Urinary bladder (tissue), 4 donors: Measurements from ENCODE around the gene MYO19. TPM values are rescaled to one million over a fixed set of nuclear protein-coding genes. Genes with fewer than 3 reads are reported as not detected.

Experiments
- DNase-seq: peaks from one replicate; pipeline ENCODE4 v3.0.0-alpha.2; 2015; ENCODE audit errors: extremely low spot score
- H3K27ac ChIP-seq: one replicate; pipeline ENCODE4 v1.5.1; 2013; ENCODE audit warnings: low read depth, mild to moderate bottlenecking, moderate library complexity
- H3K36me3 ChIP-seq: one replicate; pipeline ENCODE4 v1.6.1; 2013; ENCODE audit warnings: mild to moderate bottlenecking, moderate library complexity; ENCODE audit not compliant: insufficient read depth
- H3K4me1 ChIP-seq: one replicate; pipeline ENCODE4 v1.6.1; 2013; ENCODE audit warnings: mild to moderate bottlenecking, moderate library complexity; ENCODE audit not compliant: insufficient read depth
- H3K4me3 ChIP-seq: one replicate; pipeline ENCODE4 v1.5.1; 2013; ENCODE audit warnings: low read depth, low read length
- WGBS: extraction: QIAGEN DNeasy Blood & Tissue Kit; methylation state at CpG from one replicate; pipeline ENCODE4 v1.1.7; 2013; 5-methylcytosine and 5-hydroxymethylcytosine counted together
- polyA plus RNA-seq: library from polyadenylated mRNA; stranded (reverse); fragments of 200-250 nt; gene quantifications from one replicate; pipeline ENCODE4 v1.2.3, GENCODE V29; 2013
- total RNA-seq: library from RNA; depleted of rRNA; stranded (reverse); fragments of >200 nt; gene quantifications from one replicate; pipeline ENCODE4 v1.2.3, GENCODE V29; 2014
- donor health status: healthy with polysubstance abuse.
- donor health status: healthy.

Gene MYO19, protein sequence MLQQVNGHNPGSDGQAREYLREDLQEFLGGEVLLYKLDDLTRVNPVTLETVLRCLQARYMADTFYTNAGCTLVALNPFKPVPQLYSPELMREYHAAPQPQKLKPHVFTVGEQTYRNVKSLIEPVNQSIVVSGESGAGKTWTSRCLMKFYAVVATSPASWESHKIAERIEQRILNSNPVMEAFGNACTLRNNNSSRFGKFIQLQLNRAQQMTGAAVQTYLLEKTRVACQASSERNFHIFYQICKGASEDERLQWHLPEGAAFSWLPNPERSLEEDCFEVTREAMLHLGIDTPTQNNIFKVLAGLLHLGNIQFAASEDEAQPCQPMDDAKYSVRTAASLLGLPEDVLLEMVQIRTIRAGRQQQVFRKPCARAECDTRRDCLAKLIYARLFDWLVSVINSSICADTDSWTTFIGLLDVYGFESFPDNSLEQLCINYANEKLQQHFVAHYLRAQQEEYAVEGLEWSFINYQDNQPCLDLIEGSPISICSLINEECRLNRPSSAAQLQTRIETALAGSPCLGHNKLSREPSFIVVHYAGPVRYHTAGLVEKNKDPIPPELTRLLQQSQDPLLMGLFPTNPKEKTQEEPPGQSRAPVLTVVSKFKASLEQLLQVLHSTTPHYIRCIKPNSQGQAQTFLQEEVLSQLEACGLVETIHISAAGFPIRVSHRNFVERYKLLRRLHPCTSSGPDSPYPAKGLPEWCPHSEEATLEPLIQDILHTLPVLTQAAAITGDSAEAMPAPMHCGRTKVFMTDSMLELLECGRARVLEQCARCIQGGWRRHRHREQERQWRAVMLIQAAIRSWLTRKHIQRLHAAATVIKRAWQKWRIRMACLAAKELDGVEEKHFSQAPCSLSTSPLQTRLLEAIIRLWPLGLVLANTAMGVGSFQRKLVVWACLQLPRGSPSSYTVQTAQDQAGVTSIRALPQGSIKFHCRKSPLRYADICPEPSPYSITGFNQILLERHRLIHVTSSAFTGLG
- total RNA-seq (48.5 TPM), polyA plus RNA-seq (20.2 TPM)

DNA sequence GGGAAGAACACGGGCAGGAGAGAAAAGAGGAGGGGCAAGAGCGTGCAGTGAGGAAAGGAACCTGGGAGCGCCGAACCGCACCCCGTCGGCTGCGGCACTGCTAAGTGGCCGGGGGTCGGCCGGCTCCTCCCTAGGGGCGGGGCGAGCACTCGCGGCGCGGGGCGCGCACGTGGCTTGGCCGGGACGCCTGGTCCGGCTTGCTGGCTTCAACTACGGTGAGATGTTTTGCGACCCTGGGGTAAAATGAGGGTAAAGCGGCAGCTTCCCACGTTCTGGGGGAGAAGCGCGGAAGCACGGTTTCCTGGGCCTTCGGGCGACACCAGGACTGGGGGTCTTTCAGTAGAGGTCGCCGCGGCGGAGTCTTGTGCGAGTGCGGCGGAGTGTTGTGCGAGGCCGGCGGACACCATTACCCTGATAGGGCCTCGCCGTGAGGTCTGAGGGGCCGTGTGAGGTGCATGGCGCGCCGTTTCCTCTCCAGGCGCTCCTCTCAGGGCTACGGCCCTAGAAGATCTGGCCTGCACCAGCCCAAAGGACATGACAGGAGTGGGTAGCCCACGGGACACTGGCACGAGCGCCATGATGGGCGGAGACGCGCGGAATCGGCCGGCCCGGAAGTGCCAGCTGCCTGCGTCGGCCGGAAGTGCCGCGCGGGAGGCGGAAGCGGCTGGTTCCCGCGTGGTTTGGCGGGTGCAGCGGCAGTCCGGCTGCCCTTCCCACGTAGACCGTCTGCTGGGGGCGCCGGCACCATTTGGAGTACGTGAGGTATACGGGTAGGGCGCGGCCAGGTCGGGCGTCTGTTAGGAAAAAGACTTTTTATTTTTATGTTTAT lies at the start of gene MYO19, which contains the start of gene PIGW:
Gene MYO19 (minus strand): TSS at position 29 of the 829 bp plus-strand sequence. CDS start 2,330 bp downstream, outside the sequence.
Gene PIGW (plus strand): TSS at position 148 of the 829 bp plus-strand sequence. CDS start 2,115 bp downstream, outside the sequence.
- Histone ChIP-seq H3K36me3 (no peaks in the 10 kb centered on the region), H3K4me1 (no peaks in the 10 kb centered on the region), H3K27ac (peak within 1 kb of the TSS; percentile 96), H3K4me3 (peak within 1 kb of the TSS; percentile 63)
- under 1% methylated on average over 83 of the region's 83 CpGs for WGBS
- DNase-seq, result no peak

DNA sequence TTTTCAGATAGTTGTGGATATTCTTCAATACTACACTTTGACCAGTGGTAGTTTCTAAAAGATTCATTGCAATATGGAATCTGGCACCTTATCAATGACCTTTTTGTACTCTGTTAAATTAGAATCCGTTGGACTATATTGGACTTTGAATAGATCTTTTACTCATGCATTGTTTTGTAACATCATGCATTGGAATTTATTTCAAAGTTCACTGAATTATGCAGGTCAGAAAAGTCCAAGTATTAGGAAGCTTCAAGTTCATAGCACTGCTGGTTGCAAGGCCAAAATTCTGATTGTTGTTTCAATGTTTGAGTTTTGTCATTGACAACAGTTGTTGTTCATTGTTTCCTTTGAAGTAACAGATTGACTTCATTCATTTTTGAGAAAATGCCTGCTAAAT lies 49.1 kb upstream of the MYO19 start:
- Histone ChIP-seq H3K36me3 (peaks cover 2% of the 10 kb centered on the region), H3K4me1 (no peaks in the 10 kb centered on the region), H3K4me3 (no peak overlapping the region), H3K27ac (no peak overlapping the region)
- 64% methylated on average over 1 of the region's 1 CpG for WGBS
- no peak for DNase-seq

DNA sequence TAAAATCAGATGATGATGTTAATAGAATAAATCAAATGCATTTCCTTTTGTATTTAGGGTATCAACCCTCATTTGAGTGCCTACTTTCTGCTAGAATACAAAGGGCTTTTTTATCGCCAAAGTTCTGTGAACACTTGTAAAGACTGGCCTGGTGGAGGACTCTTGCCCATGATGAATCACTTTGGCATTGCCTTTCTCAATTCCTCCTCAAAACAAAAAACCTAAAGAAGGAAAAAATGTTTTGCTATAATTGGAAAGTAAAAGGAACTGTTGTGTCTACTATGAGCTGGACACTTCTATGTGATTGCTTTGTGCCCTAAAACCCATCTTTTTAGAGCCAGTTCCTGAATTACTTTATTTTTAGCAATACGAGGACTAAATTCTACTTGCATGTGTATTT lies 44.0 kb upstream of the MYO19 start:
- Histone ChIP-seq H3K36me3 (peaks cover 2% of the 10 kb centered on the region), H3K4me1 (no peaks in the 10 kb centered on the region), H3K4me3 (no peak overlapping the region), H3K27ac (no peak overlapping the region)
- no peak for DNase-seq
- 87% methylated on average over 2 of the region's 2 CpGs for WGBS

DNA sequence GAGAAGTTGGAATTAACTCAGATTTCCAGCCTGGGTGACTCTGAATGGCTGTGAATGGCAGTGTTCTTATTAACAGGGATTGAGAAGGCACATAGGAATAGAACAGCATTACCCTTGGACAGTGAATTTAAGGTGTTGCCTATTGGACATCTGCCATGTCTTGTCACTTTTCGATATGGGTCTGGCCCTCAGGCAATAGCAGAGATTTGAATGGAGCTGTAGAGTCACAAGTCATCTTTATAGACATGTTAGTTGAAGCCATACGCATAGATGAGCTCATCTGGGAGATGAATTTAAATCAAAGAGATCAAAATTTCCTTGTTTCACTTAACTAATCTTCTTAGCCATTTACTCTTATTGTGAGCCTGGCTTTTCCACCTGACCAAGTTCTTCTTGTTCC lies 42.1 kb upstream of the MYO19 start:
- no peak overlapping the region for H3K27ac ChIP-seq
- 85% methylated on average over 2 of the region's 2 CpGs for WGBS
- H3K4me3 ChIP-seq, result no peak overlapping the region
- no peak for DNase-seq
- H3K4me1 ChIP-seq, result no peaks in the 10 kb centered on the region
- peaks cover 2% of the 10 kb centered on the region for H3K36me3 ChIP-seq

DNA sequence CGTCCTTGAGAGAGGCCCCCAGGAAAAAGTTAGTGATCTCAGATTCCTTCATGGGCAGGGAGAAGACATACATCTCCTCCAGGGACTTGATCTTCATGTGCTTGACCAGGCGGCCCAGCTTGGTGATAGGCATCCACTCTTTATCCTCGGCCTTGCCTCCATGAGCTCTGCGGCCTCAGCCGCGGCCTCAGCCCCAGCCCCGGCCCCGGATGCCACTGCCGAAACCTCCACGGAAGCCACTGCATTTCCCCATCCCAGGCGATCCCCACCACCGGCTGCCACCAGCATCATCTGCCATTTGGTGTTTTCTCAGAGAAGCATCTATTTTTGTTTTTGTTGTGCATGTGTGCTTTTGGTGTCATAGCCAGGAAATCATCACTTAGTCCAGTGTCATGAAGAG lies 40.4 kb upstream of the MYO19 start:
- no peak overlapping the region for H3K27ac ChIP-seq
- H3K4me1 ChIP-seq, result no peaks in the 10 kb centered on the region
- H3K4me3 ChIP-seq, result no peak overlapping the region
- no peak for DNase-seq
- peaks cover 2% of the 10 kb centered on the region for H3K36me3 ChIP-seq
- 95% methylated on average over 12 of the region's 12 CpGs for WGBS

DNA sequence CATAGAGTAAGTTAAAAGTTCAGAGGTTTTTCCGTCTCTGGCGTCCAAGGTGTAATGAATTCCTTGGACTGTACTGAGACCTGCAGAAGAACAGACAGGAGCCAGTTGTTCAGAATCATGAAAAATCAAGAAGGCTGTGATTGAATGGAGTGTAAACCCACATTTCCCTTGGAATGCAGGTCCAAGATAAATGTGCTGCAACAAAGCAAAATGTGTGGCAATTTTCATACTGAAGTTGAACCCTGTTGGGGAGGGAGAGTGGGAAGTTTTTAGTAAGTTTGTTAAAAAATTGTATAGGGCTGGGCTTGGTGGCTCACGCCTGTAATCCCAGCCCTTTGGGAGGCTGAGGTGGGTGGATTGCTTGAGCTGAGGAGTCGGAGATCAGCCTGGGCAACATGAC lies 31.4 kb upstream of the MYO19 start:
- Histone ChIP-seq H3K4me1 (no peaks in the 10 kb centered on the region), H3K36me3 (peaks cover 9% of the 10 kb centered on the region), H3K27ac (no peak overlapping the region), H3K4me3 (no peak overlapping the region)
- 94% methylated on average over 4 of the region's 4 CpGs for WGBS
- no peak for DNase-seq

DNA sequence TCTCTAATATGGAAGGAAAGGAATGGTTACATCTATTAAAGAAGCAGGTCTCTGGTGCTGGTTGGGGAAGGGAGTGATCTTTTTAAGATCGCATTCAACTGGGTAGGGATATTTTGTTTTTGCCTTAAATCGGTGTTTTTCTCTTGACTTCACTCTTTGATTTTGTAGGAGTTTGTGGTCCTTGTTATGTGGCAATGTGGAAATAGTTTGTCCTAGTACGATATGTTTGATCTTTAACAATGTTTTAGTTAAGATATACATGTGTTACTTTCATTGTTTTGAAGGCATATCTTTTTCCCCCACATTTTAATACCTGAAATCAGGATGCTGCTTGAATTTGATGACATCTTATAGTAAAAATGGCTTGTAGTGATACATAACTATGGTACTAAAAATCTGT lies 18.8 kb upstream of the MYO19 start:
- no peaks in the 10 kb centered on the region for H3K4me1 ChIP-seq
- 82% methylated on average over 3 of the region's 3 CpGs for WGBS
- H3K36me3 ChIP-seq, result peaks cover 8% of the 10 kb centered on the region
- DNase-seq, result no peak
- no peak overlapping the region for H3K4me3 ChIP-seq
- H3K27ac ChIP-seq, result no peak overlapping the region

DNA sequence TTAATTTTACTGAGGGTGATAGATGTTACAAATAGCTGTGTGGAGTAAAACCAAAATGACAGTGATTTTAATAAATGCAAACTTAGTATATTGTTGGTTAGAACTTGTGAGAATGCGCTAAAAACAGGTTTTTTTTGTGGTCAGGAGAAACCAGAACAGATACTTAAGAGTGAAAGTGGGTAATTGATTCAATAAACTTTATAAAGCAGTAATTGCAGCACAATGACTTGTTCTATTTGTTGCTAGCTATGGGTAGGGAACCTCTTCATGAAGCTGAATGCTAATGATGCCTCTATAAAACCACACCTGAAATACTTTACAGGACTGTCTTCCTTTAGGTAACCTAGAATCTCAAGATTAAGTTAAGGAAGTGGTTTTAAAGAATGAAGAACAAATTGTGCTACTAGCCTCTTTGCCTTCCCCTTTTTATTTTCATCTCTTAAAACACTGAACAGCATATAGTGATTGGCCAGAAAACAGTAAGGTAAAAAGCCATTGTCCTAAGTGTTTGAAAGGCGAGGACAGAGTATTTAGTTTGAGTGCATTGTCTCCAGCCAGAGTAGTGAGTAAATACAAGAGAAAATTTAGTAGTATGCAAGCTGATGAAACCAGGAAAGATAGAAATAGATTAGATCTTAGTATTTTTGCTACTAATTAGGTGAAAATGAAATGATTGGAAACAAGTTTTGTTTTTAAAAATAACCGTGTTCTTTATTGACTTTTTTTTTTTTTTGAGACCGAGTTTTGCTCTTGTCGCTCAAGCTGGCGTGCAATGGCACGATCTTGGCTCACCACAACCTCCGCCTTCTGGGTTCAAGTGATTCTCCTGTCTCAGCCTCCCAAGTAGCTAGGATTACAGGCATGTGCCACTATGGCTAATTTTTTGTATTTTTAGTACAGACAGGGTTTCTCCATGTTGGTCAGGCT lies 16.1 kb upstream of the MYO19 start:
- Histone ChIP-seq H3K4me3 (no peak overlapping the region), H3K36me3 (peaks cover 2% of the 10 kb centered on the region), H3K27ac (no peak overlapping the region), H3K4me1 (no peaks in the 10 kb centered on the region)
- DNase-seq, result no peak
- WGBS, result 86% methylated on average over 8 of the region's 8 CpGs

DNA sequence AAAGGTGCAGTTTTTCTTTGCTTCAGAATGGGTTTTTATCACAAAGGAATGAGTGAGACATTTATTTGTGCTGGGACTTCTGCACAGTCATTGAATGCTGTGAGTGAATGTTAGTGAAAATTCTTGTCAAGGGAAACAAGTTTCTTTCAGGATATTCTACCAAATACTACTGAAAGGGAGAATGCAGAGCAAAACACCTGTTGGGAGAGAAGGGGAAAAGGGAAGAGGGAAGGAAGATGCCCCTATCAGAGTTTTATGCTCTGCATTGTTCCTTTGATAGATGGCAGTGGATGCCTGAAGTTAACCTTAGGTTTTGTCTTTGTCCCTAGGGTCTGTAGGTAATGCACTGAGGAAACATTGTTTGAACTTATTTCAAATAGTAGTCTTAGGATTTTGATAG lies 13.1 kb upstream of the MYO19 start:
- H3K36me3 ChIP-seq, result peaks cover 2% of the 10 kb centered on the region
- no peak overlapping the region for H3K27ac ChIP-seq
- H3K4me3 ChIP-seq, result no peak overlapping the region
- DNase-seq, result no peak
- H3K4me1 ChIP-seq, result no peaks in the 10 kb centered on the region

DNA sequence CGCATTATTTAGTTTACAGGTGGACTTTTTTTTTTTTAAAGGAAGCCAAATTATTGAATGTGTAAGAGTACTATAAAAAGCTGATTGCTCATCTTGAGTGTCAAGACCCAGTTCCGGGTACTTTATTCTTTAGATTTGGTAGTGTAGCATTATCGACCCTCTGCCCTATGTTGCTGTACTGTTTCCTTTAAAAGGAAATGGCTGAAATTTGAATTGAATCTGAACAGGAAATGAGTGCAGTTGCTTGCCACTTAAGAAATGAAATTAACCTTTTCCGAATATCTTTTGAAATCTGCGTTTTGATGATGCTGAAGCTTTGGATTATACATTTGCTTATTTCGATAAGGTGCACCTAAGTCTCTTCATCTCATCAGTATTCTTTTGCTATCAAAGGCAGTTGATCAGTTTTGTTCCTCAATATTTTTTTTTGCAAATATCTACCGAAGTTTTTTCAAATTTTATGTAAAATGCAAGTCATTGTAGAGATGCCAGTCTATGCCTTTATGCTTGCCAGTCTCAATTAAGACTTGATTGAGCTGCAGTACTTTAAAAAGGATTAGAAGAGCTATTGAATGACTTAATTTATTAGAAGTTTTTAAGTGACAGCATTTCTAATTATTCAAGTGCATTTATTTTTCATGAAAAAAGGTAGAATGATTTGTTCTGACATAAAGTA lies 11.9 kb upstream of the MYO19 start:
- WGBS, result 22% methylated on average over 7 of the region's 7 CpGs

DNA sequence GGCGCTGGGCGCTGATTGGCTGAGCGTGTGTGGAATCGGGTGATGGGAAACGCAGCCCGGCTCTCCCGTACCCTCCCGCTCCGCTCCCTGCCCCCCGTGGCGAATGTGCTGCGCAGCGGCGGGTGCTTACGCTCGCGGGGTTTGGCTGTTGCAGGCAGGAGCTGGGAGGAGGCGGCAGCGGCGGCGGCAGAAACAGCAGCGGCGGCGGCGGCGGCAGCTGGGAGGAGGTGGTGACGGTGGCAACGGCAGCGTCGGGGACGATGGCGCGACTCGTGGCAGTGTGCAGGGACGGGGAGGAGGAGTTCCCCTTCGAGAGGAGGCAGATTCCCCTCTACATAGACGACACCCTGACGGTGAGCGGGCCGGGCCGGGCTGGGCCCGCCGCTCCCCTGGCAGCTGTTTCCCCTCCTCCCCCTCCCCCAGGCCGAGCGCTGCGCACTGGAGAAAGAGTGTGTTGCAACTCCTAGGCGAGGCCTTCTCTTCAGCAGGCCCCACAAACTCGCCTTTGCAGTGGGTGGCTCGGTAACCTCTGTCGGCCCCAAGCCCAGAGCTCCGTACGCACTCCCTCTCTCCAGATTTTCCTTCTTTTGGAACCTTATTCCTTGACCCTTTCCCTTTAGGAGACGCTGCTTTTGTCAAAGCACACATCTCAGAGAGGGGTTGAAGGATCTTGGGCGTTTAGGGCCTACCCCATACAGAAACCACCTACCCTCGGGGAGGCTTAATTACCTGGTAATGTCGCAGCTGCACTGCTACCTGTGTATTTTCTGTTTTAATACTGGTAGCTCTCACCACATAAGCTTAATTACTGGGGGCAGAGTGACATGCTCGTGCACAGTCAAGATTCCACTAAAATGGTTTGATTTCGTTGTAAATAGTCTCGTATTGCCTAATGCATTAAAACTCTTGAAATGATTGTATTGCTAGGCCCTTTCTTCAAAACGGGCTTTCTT lies 11.1 kb upstream of the MYO19 start:
- H3K27ac ChIP-seq, result peak overlapping the region; percentile 95

More for the DNA sequence above, 11.9 kb upstream of the MYO19 start:
- Histone ChIP-seq H3K36me3 (peaks cover 2% of the 10 kb centered on the region), H3K4me1 (no peaks in the 10 kb centered on the region), H3K4me3 (peak overlapping the region; percentile 78), H3K27ac (peak overlapping the region; percentile 95)
- no peak for DNase-seq

More for the DNA sequence above, 11.1 kb upstream of the MYO19 start:
- H3K4me1 ChIP-seq, result no peaks in the 10 kb centered on the region
- WGBS, result under 1% methylated on average over 60 of the region's 60 CpGs
- H3K36me3 ChIP-seq, result no peaks in the 10 kb centered on the region
- peak; percentile 91 for DNase-seq
- peak overlapping the region; percentile 78 for H3K4me3 ChIP-seq
